GM19463 (cell line): ENCODE results near the gene SORL1-AS1.

Experiments used
- ATAC-seq: cut with Tn5 transposase; IDR thresholded peaks from one replicate; pipeline ENCODE4 v1.9.1; 2021; ENCODE audit warnings: mild to moderate bottlenecking, moderate library complexity; ENCODE audit not compliant: unreplicated experiment

SORL1-AS1 gene

DNA sequence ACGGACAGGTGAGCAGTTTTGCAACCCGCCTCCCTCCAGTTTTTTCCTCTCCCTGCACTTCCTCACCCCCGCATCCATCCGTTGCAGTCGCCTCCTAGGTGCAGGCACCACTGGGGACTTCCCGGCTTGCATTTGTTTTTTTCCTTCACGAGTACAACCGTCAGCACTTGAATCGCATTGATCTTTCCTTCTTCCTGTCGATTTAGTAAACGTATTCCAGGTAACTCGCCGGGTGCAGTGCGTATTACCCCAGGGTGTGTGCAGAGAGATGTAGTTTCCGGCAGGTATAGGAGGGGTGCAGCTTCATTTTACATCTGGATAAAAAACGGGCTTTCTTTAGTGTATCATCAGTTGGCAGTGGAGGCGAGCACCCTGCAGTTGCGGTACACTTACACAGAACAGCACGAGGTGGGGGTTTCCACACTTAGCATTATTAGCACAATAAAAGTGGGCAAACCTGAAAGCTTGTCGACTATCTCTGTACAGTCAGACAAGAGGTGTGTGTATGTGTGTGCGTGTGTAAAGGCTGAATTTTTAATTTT, at the start of gene SORL1-AS1:
TSS of gene SORL1-AS1 (minus strand) at position 359 of the 542 bp plus-strand sequence.
- peak; percentile 21 for ATAC-seq

DNA sequence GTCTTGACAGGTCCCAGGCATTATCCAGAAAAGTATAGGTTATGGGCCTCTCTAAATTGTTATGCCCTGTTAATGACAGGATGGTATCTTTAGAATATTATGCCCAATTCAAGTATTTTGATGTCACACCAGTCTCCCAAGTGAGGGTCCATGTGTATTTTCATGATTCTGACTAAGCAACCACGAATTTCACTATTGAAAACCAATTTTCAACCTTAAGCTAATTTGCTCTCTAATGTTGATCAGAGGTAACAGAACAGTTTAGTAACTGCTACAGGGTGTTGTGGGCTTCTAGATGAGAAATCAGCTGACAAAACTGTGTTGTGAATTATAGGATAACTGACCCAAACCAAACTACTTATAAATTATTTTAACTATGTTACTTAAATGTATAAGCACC, 48.0 kb upstream of the SORL1-AS1 start:
- ATAC-seq = no peak

DNA sequence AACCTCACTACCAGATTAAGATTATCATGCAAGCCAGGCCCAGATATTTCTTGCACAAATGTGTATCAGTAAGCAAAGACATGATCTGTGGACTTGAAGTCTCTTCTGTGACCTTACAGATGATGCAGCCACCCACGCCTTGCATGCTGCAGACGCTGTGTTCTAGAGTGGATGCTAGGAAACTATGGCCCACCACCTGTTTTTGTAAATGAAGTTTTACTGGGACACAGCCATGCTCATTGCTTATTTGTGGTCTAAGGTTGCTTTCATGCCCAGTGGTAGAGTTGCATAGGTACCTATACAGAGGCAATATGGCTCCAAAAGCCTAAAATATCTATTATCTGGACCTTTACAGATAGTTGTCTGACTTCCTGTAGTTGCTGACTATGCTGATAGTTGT, 47.5 kb upstream of the SORL1-AS1 start:
- ATAC-seq = no peak

GRCh38 chr11:121499405-121499804, 46.6 kb upstream of the SORL1-AS1 start:
- ATAC-seq = no peak

GRCh38 chr11:121497176-121497998, 44.6 kb upstream of the SORL1-AS1 start:
- ATAC-seq = no peak

DNA sequence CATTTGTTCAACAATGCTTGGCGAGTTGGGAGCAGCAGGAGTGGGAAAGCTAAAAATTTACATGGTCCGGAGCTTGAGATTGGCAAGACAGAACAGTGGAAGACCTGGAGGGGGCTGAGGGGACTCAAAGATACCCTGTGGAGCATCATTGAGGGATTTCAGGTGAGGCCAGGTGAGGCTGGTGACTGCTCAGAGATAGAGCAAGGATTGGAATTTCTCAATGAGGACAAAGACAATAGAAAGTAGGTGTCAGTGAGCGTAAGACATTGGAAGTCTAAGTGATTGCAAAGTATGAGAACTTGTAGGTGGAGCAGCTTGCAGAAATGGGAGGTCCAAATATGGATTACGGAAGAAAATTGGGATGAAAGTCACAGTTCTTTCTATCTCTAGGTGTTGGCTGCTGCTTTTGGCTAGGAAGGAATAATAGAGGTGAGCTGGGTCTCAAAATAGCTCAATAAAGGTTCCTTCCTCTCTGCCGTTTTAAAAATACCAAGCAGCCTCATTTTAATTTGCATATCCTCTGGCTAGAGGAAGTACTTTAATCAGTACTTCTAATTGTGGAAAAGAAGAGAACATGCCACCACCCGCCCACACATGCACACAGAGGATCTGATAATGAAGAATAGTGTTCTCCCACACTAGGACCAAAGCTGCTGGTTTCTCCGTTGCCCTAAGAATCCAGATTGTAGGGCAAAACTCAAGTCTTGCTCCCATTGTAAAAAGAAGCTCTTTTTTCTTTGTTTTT, 41.8 kb upstream of the SORL1-AS1 start:
- ATAC-seq = peak; percentile 68

DNA sequence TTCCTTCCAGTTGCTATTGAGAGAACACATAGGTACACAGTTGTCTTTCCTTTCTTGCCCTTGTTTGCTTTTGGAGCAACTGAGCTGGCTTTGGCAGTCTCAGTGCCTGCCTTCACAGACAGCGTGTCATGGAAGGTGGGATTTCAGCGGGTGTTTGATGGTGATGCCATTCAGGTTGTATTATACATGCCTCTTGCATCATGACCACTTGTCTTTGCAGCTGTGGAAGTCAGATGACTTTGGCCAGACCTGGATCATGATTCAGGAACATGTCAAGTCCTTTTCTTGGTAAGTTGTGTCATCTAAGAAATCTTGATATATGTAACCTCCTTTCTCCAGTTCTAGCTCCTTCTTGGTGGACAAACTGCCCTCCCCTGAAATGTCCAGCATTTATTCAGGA, 37.1 kb upstream of the SORL1-AS1 start:
- ATAC-seq = no peak

GRCh38 chr11:121488641-121489040, 35.9 kb upstream of the SORL1-AS1 start:
- no peak for ATAC-seq

- no peak for ATAC-seq
These were observed 35.4 kb upstream of the SORL1-AS1 start for GRCh38 chr11:121488170-121488569.

- no peak for ATAC-seq
These were observed 34.4 kb upstream of the SORL1-AS1 start for GRCh38 chr11:121487191-121487590.

GRCh38 chr11:121486054-121486453, 33.3 kb upstream of the SORL1-AS1 start:
- ATAC-seq = no peak

- no peak for ATAC-seq
These were observed 32.4 kb upstream of the SORL1-AS1 start for GRCh38 chr11:121485216-121485615.

DNA sequence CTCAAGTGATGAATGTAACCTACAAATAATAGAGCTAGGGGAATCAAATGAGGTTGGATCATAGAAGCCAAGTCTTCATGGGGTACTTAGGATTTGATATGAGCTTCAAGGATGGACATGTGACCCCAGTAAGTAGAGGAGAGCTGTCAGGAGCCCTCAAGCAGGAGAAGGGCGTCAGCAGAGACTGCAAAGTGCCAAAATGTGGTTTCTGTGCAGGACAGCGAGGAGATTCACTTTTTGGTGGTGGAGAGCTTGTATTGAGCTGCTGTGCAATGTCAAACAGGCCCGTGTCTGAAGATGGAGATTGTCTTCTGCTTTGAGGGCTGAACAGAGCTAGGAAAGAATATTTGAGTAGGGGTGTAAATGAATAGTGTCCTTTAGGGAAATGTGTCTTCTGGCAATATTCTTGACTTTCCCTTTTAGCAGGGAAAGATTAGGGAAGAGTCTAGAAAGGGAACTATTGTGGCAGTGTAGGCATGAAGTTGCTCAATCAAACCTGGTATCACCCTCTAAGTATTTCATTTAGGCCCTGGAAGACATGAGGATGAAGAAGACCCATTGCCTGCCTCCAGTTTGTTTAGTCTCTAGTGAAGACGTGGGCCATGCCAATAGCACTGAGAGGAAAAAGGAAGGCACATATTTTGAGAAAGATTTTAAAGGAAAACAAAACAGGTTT, 31.2 kb upstream of the SORL1-AS1 start:
- no peak for ATAC-seq

DNA sequence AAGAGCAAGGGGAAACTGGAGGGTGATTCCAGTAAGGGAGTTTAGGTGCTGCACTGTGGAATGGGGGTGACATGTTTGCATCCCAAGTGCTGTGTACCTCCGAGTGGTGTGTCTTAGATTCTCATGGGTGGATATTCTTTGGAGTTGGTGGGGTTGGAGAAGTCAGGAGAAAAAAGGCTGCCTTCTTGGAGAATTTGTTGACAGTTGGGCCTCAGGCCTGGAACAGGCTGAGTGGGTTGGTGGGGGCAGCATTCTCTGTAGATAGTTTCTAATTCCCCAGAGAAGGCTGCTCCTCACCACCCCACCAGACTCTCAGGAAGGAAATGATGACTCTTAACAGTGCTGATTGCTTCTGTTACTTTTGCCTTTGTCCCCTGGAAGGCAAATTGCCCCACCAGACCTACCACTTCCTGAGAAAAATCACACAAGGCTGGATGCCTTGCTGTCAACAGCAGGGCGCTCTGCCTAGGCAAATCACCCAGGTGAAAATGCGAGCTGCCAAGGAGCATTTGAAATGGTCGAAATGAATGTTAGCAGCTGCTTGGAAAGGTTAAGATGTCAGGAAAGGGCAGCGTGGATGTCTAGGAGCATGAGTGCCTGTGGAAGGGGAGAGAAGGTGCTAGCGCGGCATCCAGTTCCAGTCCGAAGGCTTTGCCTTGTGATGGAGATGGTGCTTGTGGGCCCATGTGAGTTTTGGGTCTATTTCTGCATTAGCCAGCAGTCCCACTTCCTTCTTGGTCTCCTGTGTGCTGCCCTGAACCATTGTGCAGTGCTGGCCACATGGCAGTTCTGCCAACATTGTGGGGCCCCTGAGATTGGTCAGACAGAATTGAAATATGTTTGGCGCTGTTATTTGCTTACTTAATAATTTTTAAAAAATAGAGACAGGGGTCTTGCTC, 29.7 kb upstream of the SORL1-AS1 start:
- ATAC-seq = peak; percentile 87

GRCh38 chr11:121481484-121482230, 28.9 kb upstream of the SORL1-AS1 start:
- ATAC-seq = peak; percentile 44

- ATAC-seq = no peak
These were observed 27.0 kb upstream of the SORL1-AS1 start for GRCh38 chr11:121479698-121480238.

DNA sequence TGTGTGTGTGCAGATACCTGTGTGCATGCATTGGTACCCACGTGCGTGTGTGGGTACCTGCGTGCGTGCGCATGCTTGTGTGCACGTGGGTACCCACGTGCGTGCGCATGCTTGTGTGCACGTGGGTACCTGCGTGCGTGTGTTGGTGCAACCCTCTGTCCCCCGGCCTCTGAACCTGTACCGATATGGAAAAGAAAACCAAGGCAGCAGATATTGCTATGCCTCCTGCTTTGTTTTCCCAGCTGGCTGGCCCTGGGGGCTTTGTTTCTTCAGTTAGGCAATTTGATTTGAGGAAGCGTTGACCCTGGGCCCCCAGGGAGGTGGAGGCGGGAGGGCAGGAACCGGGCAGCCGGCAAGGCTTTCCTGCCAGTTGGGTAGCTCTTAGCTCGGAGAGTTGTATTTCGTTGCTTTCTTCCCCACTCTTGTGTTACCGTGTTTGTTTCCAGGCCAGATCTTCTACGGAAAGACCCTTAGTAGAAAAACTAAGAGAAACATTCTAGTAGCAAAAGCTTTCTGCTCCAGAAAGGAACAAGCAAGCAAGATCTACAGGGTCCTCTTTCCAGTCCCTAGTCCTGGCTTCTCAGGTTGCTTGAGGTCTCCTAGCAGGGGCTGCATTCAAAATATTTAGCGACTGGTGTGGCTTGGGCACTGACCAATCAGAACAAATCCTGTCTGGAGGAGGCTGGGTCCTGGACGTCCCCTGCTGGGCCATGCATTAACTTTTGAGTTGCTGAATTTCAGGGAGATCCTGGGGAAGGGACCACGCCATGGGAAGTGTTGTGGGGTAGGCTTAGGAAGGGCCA, 26.3 kb upstream of the SORL1-AS1 start:
- ATAC-seq = no peak

DNA sequence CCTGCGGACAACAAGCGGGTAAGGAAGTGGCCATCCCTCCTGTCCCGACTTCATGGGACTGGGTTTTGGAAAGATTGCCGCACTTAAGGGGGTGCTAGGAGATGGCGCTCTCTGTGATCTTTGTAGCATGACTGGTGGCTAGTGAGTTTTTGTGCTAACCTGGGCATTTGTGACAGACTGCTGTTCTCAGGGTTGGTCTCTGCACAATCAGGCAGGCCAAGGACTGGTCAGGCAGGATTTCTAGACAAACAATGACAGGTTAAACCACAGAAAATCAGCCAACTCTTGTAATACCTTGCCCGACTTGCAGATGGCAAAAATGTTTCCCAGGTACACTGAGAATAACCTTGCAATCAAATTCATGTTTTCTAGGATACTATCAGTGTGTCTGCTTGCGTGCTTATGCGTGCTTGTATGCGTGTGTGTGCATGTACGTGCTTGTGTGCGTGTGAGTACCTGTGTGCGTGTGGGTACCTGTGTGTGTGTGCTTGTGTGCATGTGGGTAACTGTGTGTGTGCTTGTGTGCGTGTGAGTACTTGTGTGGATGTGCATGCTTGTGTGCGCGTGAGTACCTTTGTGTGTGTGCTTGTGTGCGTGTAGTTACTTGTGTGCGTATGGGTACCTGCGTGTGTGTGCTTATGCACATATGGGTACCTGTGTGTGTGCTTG, 25.6 kb upstream of the SORL1-AS1 start:
- no peak for ATAC-seq
